Mesothelial cell of epicardium (in vitro differentiated cells): ENCODE results near the gene ANKHD1. TPM values are rescaled to one million over a fixed set of nuclear protein-coding genes. Genes with fewer than 3 reads are reported as not detected.

Experiments used
- DNase-seq, 2 experiments: peaks; one replicate each; pipeline ENCODE4 v3.0.0; 2021; ENCODE audit warnings: low spot score in 2 of 2; ENCODE audit not compliant: unreplicated experiment in 2 of 2
- H3K27ac Mint-ChIP-seq: 2 replicates; pipeline ENCODE4 v1.8.0; 2021; ENCODE audit warnings: mixed read lengths
- H3K27me3 Mint-ChIP-seq: 2 replicates; pipeline ENCODE4 v1.8.0; 2021; ENCODE audit warnings: low read depth, mixed read lengths
- H3K36me3 Mint-ChIP-seq: 2 replicates; pipeline ENCODE4 v1.8.0; 2021; ENCODE audit warnings: mixed read lengths
- H3K4me1 Mint-ChIP-seq: 2 replicates; pipeline ENCODE4 v1.8.0; 2021; ENCODE audit warnings: mixed read lengths
- H3K4me3 Mint-ChIP-seq: 2 replicates; pipeline ENCODE4 v1.8.0; 2021; ENCODE audit warnings: mild to moderate bottlenecking, moderate library complexity, mixed read lengths
- H3K9me3 Mint-ChIP-seq: 2 replicates; pipeline ENCODE4 v1.8.0; 2021; ENCODE audit warnings: mixed read lengths
- CTCF ChIP-seq: fragments of 200-600 bp; sonication (generic); IDR thresholded peaks from one replicate; pipeline ENCODE4 v1.5.0; 2021; ENCODE audit warnings: antibody characterized with exemption; ENCODE audit not compliant: unreplicated experiment
- total RNA-seq: library from RNA; stranded (reverse); gene quantifications from 3 replicates; pipeline ENCODE4 v1.2.1, GENCODE V29; 2021

The ANKHD1 gene
- total RNA-seq, 1 donor from 2014 or later: 128 TPM

GRCh38 chr5:140382866-140383265, 18.8 kb upstream of the ANKHD1 start:
- no peak overlapping the region for H3K4me3 Mint-ChIP-seq
- no peaks in the 10 kb centered on the region for H3K27me3 Mint-ChIP-seq
- no peak for DNase-seq
- no peaks in the 10 kb centered on the region for H3K9me3 Mint-ChIP-seq
- H3K27ac Mint-ChIP-seq: no peak overlapping the region
- TF ChIP-seq CTCF: no peak
- no peaks in the 10 kb centered on the region for H3K36me3 Mint-ChIP-seq
- no peaks in the 10 kb centered on the region for H3K4me1 Mint-ChIP-seq

- H3K9me3 Mint-ChIP-seq: no peaks in the 10 kb centered on the region
- H3K27me3 Mint-ChIP-seq: no peaks in the 10 kb centered on the region
- no peak for TF ChIP-seq CTCF
- no peak overlapping the region for H3K27ac Mint-ChIP-seq
- no peak for DNase-seq
- no peaks in the 10 kb centered on the region for H3K36me3 Mint-ChIP-seq
- H3K4me1 Mint-ChIP-seq: no peaks in the 10 kb centered on the region
- H3K4me3 Mint-ChIP-seq: no peak overlapping the region
Observed at GRCh38 chr5:140383300-140383699, 18.3 kb upstream of the ANKHD1 start.

GRCh38 chr5:140388052-140388451, 13.6 kb upstream of the ANKHD1 start:
- H3K9me3 Mint-ChIP-seq: no peaks in the 10 kb centered on the region
- H3K36me3 Mint-ChIP-seq: no peaks in the 10 kb centered on the region
- TF ChIP-seq CTCF: no peak
- no peaks in the 10 kb centered on the region for H3K4me1 Mint-ChIP-seq
- no peak overlapping the region for H3K4me3 Mint-ChIP-seq
- H3K27me3 Mint-ChIP-seq: no peaks in the 10 kb centered on the region
- no peak overlapping the region for H3K27ac Mint-ChIP-seq
- DNase-seq: no peak

DNA sequence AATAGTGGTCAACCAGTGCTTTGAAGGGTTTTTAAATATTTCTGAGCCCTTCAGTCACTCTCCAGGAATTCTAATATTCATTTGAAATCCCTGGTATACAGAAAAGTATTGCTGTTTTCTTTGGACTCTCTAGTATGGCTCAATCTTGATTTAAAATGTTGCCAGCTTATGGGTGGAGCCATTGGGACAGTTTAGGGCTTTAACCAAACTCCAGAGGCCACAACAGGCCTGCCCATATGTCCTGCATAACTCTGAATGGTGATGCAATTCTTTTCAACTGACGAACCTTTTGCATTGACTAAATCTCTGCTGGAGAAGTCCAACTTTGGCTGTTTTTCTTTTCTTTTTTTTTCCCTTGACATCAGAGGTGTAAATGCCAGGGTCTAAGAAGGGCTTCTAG, 10.3 kb upstream of the ANKHD1 start:
- Mint-ChIP-seq H3K4me1 (no peaks in the 10 kb centered on the region), H3K36me3 (no peaks in the 10 kb centered on the region), H3K9me3 (no peaks in the 10 kb centered on the region), H3K27me3 (no peaks in the 10 kb centered on the region), H3K27ac (no peak overlapping the region), H3K4me3 (no peak overlapping the region)
- no peak for DNase-seq
- no peak for TF ChIP-seq CTCF

GRCh38 chr5:140391732-140392131, 9.9 kb upstream of the ANKHD1 start:
- no peak for DNase-seq
- no peak overlapping the region for H3K27ac Mint-ChIP-seq
- no peaks in the 10 kb centered on the region for H3K4me1 Mint-ChIP-seq

More at GRCh38 chr5:140391732-140392131, 9.9 kb upstream of the ANKHD1 start:
- Mint-ChIP-seq H3K9me3 (no peaks in the 10 kb centered on the region), H3K4me3 (no peak overlapping the region), H3K27me3 (no peaks in the 10 kb centered on the region), H3K36me3 (no peaks in the 10 kb centered on the region)
- no peak for TF ChIP-seq CTCF
